Sigmoid colon (tissue), 4 donors: ENCODE measurements around the gene TMEM130.

Source experiments
- POLR2A ChIP-seq, 2 donors: fragments of 450-650 bp; IDR thresholded peaks; one replicate each; pipeline ENCODE4 v1.6.1; 2016; ENCODE audit warnings: antibody characterized with exemption in 2 of 2, mild to moderate bottlenecking in 2 of 2, moderate library complexity in 2 of 2
- POLR2AphosphoS5 ChIP-seq, 4 donors: sonication (generic); formaldehyde crosslinking; IDR thresholded peaks; one replicate each; pipeline ENCODE4 v1.6.1; 2017; ENCODE audit warnings: antibody characterized with exemption in 4 of 4
- TF ChIP-seq, protein P1 (sequence below), 4 experiments: fragments of 450-650 bp in 3 of 4; fragments of 200-600 bp in 1 of 4; IDR thresholded peaks; one replicate each; pipeline ENCODE4 v1.5.1; 2016 to 2019; ENCODE audit warnings: antibody characterized with exemption in 4 of 4, mild to moderate bottlenecking in 3 of 4, moderate library complexity in 2 of 4

DNA sequence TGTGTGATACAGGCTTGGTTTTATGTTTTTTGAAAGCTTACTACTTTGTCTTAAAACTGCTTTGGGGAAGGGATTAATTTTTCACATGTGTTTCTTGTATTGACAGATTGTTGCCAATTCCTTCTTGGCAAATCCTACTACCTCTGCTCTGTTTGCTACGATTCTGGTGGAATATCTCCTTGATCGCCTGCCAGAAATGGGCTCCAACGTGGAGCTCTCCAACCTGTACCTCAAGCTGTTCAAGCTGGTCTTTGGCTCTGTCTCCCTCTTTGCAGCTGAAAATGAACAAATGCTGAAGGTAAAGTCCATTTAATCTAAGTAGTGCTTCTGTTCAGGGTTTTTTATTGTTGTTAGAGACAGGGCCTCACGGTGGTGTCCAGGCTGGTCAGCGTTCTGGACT is 42.1 kb upstream of the TMEM130 start:
- TF ChIP-seq, protein P1, sequence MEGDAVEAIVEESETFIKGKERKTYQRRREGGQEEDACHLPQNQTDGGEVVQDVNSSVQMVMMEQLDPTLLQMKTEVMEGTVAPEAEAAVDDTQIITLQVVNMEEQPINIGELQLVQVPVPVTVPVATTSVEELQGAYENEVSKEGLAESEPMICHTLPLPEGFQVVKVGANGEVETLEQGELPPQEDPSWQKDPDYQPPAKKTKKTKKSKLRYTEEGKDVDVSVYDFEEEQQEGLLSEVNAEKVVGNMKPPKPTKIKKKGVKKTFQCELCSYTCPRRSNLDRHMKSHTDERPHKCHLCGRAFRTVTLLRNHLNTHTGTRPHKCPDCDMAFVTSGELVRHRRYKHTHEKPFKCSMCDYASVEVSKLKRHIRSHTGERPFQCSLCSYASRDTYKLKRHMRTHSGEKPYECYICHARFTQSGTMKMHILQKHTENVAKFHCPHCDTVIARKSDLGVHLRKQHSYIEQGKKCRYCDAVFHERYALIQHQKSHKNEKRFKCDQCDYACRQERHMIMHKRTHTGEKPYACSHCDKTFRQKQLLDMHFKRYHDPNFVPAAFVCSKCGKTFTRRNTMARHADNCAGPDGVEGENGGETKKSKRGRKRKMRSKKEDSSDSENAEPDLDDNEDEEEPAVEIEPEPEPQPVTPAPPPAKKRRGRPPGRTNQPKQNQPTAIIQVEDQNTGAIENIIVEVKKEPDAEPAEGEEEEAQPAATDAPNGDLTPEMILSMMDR (IDR thresholded peaks at IDR 0.05): no peak
- TF ChIP-seq POLR2AphosphoS5 (IDR thresholded peaks at IDR 0.05) (no peak), POLR2A (IDR thresholded peaks at IDR 0.05) (no peak)
